ENCODE measurements around the gene MEIS2.

The MEIS2 gene

DNA sequence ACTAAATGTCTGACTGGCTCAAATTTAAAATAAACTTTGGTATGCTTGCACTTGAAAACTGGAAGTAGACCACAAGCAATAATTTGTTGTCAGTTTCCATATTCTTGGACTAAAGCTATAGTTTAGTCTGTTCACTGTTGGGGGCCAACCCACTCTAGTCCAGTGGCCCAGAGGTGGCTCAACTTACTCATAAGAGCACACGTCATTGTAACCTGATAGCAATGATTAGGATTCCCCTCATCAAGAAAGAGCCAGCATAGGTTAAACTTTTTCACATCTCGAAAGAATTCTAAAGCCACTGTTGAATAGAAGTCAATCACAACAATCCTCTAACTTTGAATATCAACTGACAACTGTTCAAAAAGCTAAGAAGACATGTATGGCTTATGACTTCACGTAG is 147.0 kb downstream of the MEIS2 start:
- TF ChIP-seq, protein P1, sequence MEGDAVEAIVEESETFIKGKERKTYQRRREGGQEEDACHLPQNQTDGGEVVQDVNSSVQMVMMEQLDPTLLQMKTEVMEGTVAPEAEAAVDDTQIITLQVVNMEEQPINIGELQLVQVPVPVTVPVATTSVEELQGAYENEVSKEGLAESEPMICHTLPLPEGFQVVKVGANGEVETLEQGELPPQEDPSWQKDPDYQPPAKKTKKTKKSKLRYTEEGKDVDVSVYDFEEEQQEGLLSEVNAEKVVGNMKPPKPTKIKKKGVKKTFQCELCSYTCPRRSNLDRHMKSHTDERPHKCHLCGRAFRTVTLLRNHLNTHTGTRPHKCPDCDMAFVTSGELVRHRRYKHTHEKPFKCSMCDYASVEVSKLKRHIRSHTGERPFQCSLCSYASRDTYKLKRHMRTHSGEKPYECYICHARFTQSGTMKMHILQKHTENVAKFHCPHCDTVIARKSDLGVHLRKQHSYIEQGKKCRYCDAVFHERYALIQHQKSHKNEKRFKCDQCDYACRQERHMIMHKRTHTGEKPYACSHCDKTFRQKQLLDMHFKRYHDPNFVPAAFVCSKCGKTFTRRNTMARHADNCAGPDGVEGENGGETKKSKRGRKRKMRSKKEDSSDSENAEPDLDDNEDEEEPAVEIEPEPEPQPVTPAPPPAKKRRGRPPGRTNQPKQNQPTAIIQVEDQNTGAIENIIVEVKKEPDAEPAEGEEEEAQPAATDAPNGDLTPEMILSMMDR (IDR thresholded peaks at IDR 0.05; ENCODE audit: low read depth, low read length), result no peak
- DNase-seq (ENCODE audit: extremely low read depth, low read depth), result no peak

DNA sequence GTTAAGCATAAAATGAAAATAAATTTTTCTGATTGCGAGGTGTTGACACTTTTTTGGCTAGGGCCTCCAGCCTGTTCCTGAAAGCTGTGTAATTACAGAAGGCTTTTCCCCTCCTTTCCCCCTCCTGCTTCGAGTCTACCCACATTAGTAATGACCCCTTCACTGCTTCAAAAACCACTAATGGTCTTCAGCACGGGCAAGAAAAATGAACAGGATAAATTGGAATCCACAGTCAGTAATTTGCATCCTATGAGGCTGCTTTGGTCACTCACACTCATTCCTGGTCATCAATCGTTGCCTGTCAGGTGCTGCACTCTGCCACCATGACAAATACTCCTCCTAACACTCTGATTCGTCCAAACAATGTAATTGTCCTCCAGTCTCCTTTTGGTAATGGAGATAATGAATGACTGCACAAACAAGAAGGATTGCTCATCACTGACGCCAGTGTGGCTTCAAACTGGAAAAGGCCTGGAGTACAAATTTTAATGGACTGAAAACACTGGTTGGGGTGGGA is 148.6 kb downstream of the MEIS2 start:
- DNase-seq (ENCODE audit: extremely low read depth, low read depth), result no peak
- TF ChIP-seq, protein P1 (IDR thresholded peaks at IDR 0.05; ENCODE audit: low read depth, low read length), result no peak

DNA sequence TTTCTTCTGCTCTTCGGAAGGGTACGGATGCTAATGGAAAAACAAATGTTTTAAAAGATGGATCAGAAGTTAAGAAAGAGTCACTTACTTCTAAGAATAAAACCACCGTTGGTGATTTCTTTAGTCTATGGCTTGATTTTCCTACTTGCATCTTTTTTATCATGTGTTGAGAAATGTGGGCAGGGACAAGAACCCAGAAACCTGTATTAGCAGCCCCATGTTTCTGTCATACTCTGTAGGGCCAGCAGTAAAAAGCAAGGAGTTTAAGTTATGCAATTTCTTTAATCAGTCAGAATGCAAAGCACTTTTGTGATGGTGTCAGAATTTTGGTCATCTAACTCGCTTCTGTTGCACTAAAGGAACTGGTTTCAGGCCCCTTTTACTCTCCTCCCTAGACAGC is 150.0 kb downstream of the MEIS2 start:
- TF ChIP-seq, protein P1 (IDR thresholded peaks at IDR 0.05; ENCODE audit: low read depth, low read length), result no peak
- no peak for DNase-seq (ENCODE audit: extremely low read depth, low read depth)

DNA sequence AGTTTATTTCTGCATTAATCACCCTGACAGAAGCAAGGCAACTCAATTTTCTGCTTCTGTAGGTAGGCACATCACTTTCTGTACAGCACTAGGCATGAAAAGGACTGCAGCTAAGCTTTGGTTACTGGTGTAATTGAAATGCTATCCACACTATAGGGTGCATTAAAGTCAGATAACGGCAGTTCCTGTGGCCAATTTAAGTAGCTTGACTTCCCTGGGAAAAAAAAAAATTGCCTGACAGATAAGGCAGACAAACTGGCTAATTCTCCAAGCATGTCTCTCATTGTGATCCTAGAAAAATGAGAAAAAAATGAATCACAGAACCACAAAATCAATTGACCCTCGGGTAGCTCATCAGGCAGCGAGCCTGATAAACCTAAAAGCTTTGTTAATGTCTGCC is 151.4 kb downstream of the MEIS2 start:
- TF ChIP-seq, protein P1 (IDR thresholded peaks at IDR 0.05; ENCODE audit: low read depth, low read length), result no peak
- DNase-seq (ENCODE audit: extremely low read depth, low read depth), result no peak

DNA sequence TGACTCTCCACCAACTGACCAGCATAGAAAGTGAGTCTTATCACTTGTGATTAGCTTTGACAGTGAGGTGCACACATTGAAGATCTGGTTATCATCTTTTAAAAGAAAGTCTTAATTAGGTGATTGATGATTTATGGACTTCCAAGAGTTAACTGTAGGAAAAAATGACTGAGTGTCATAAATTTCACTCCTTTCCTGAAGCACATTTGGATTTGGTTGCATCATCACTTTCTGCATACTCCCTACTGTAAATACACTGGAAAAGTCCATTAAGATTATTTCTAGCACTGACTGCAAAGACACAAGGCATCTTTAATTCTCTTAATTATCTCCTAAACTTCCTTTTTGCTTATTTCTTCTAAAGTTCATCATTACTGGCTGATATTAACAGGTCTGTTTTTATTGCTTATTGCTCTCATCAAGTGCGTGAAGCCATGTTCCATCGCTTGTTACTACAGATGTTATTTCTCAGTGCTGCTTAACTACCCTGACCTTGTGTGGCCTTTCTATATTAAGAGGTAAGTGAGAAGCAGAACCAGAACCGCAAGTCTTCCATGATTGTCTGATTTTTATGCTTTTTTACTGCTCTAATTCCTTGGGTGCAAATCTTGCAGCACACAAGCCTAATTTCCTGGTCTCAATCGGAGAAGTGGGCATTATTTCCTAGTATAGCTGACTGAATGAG is 153.2 kb downstream of the MEIS2 start:
- TF ChIP-seq, protein P1 (IDR thresholded peaks at IDR 0.05; ENCODE audit: low read depth, low read length), result no peak
- DNase-seq (ENCODE audit: extremely low read depth, low read depth), result no peak

DNA sequence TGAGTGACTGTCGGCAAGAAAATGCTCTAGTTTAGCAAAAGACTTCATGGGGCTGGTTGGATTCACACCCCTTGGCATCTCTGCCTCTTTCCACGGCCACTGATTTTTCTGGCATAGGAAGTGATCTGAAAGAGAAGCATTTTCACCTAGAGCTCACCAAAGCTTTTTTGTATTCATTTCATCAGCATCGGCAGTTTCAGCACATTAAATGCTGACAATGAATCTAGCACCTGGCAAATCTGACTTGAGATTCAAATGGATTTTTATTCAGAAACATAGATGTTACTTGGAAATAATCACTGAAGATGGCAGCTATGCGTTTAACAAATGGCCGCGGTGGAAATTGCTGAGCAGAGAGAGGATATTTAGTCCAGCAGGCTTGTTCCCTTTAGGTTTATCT is 155.9 kb downstream of the MEIS2 start:
- no peak for DNase-seq (ENCODE audit: extremely low read depth, low read depth)
- TF ChIP-seq, protein P1 (IDR thresholded peaks at IDR 0.05; ENCODE audit: low read depth, low read length), result no peak

DNA sequence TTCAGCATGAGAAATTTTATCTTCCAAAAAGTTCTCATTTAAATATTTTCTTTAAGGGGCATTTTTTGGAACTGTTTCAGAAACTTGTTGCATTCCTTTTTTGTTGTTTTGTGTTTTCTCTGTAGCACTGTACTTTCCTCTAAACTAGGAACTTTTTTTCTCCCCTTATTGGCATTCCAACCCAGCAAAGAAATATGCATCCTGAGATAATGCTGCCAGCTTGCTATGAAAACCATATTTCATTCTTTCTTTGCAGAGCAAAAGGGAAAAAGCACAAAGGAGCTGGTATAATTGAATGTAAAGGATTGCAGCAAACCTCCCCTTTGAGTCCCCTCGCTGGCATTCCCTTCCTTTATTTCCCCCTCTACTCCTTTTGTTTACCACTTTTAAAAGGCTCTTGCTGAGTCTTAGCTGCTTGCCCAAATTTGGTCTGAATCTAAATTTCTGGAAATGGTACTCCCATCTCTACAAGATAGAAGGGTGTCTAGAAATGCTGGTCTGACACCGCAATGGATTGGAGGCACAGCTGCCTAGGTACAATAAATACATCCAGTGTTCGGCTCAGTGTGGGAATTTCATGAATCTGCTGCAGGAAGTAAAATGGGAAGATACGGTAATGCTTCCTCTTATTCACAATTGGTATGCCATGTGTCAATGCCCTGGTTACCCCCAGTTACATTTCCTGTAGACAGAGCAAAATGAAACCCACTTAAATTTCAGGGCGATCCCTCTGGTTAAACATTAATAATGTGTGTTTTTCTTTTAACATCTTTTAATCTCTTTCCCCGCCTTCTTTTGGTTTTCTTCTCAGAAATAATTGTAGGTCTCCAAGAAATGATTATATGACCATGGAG is 156.6 kb downstream of the MEIS2 start:
- no peak for DNase-seq (ENCODE audit: extremely low read depth, low read depth)
- TF ChIP-seq, protein P1 (IDR thresholded peaks at IDR 0.05; ENCODE audit: low read depth, low read length), result no peak
